ENCODE data around the gene SCN11A.

The SCN11A gene

DNA sequence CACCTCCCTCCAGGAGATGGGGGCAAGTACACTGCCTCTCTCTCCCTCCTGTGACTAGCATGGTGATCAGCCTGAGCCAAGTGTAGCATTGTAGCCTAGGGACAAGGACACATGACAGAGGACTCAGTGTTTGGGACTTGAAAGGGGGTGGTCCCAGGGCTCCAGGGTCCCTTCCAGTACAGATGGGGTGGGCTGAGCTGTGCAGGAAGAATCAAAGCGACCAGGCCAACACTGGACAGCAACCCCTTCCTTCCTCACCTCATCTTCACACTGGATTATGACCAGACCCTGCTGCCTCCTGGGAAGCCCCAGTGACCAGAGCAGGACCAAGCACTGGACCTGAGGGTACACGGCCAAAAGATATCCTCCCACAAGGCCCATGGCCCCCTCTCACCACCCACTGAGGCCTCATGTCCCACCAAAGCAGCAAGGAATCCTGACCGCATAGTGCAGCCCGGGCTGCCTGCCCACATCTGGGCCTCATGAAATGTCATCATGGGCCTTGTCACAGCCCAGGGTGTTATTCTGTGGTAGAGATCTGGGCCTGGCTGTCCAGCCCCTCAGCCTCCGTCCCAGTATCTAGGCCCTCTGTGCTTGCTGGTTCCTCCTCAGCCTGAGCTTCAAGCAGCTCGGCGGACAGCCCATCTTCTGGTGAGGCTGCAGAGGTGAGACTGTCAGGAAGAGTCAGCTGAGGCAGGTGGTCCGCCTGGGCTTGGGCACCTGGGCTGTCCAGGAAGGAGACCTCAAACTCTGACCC lies 46.1 kb upstream of the SCN11A start:
- peaks cover 87% of the 10 kb centered on the region for H3K36me3 ChIP-seq (ENCODE audit: insufficient read depth, insufficient read length, low read length)
- no peaks in the 10 kb centered on the region for H3K27me3 ChIP-seq (ENCODE audit: insufficient read depth, insufficient read length)
- no peak for DNase-seq (ENCODE audit: low read depth, low spot score)
- H3K9me3 ChIP-seq (ENCODE audit: insufficient read depth, low read length) = no peaks in the 10 kb centered on the region
- no peak for TF ChIP-seq ZNF274 (IDR thresholded peaks at IDR 0.05; ENCODE audit: low read depth, low read length)
- no peak for TF ChIP-seq SUZ12 (IDR thresholded peaks at IDR 0.05; ENCODE audit: extremely low read depth, insufficient read depth, insufficient read length)
- H3K4me3 ChIP-seq (ENCODE audit: insufficient read length, low read depth) = no peak overlapping the region
- H3K9ac ChIP-seq (ENCODE audit: insufficient read length, low read depth) = no peak overlapping the region
- H3K4me1 ChIP-seq (ENCODE audit: insufficient read depth, insufficient read length) = peaks cover 15% of the 10 kb centered on the region

- Histone ChIP-seq H3K4me1 (ENCODE audit: insufficient read depth, insufficient read length) (peaks cover 14% of the 10 kb centered on the region), H3K9ac (ENCODE audit: insufficient read length, low read depth) (no peak overlapping the region), H3K4me3 (ENCODE audit: insufficient read length, low read depth) (no peak overlapping the region), H3K36me3 (ENCODE audit: insufficient read depth, insufficient read length, low read length) (peaks cover 90% of the 10 kb centered on the region), H3K27me3 (ENCODE audit: insufficient read depth, insufficient read length) (no peaks in the 10 kb centered on the region), H3K9me3 (ENCODE audit: insufficient read depth, low read length) (no peaks in the 10 kb centered on the region)
- peak; percentile 68 for DNase-seq (ENCODE audit: low read depth, low spot score)
- TF ChIP-seq SUZ12 (IDR thresholded peaks at IDR 0.05; ENCODE audit: extremely low read depth, insufficient read depth, insufficient read length) (no peak), YY1 (IDR thresholded peaks at IDR 0.05; ENCODE audit: insufficient read depth, insufficient read length) (no peak), ZNF274 (IDR thresholded peaks at IDR 0.05; ENCODE audit: low read depth, low read length) (no peak)
Measured at GRCh38 chr3:39096775-39097174, 45.0 kb upstream of the SCN11A start.

DNA sequence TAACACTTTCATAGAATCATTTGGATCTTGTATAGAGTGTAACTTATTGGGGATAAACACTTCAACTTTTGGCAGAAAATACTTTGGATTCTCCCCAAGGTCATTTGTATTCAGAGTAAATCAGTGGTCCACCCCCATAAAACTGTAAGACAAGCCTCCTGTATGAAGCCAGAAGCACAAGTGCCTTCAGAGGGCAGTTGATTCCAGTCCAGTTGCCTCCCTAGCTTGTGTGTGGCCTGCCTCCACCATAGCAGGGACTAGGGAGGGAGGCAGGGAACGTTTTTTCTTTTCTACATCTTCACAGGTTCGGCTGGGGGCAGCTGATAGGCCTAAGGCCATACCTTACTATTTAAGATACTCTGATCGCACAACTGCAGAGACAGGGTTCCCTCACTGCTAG lies 44.0 kb upstream of the SCN11A start:
- TF ChIP-seq SUZ12 (IDR thresholded peaks at IDR 0.05; ENCODE audit: extremely low read depth, insufficient read depth, insufficient read length) = no peak
- TF ChIP-seq YY1 (IDR thresholded peaks at IDR 0.05; ENCODE audit: insufficient read depth, insufficient read length) = no peak
- no peak for TF ChIP-seq ZNF274 (IDR thresholded peaks at IDR 0.05; ENCODE audit: low read depth, low read length)
- Histone ChIP-seq H3K9ac (ENCODE audit: insufficient read length, low read depth) (no peak overlapping the region), H3K9me3 (ENCODE audit: insufficient read depth, low read length) (no peaks in the 10 kb centered on the region), H3K27me3 (ENCODE audit: insufficient read depth, insufficient read length) (no peaks in the 10 kb centered on the region), H3K4me3 (ENCODE audit: insufficient read length, low read depth) (no peak overlapping the region), H3K4me1 (ENCODE audit: insufficient read depth, insufficient read length) (peaks cover 11% of the 10 kb centered on the region), H3K36me3 (ENCODE audit: insufficient read depth, insufficient read length, low read length) (peaks cover 96% of the 10 kb centered on the region)
- DNase-seq (ENCODE audit: low read depth, low spot score) = no peak

GRCh38 chr3:39094851-39095677 lies 43.3 kb upstream of the SCN11A start:
- DNase-seq (ENCODE audit: low read depth, low spot score) = no peak
- no peak for TF ChIP-seq ZNF274 (IDR thresholded peaks at IDR 0.05; ENCODE audit: low read depth, low read length)
- TF ChIP-seq SUZ12 (IDR thresholded peaks at IDR 0.05; ENCODE audit: extremely low read depth, insufficient read depth, insufficient read length) = no peak
- TF ChIP-seq YY1 (IDR thresholded peaks at IDR 0.05; ENCODE audit: insufficient read depth, insufficient read length) = no peak
- no peaks in the 10 kb centered on the region for H3K9me3 ChIP-seq (ENCODE audit: insufficient read depth, low read length)
- H3K27me3 ChIP-seq (ENCODE audit: insufficient read depth, insufficient read length) = no peaks in the 10 kb centered on the region
- H3K4me3 ChIP-seq (ENCODE audit: insufficient read length, low read depth) = no peak overlapping the region
- H3K4me1 ChIP-seq (ENCODE audit: insufficient read depth, insufficient read length) = peaks cover 11% of the 10 kb centered on the region
- no peak overlapping the region for H3K9ac ChIP-seq (ENCODE audit: insufficient read length, low read depth)
- H3K36me3 ChIP-seq (ENCODE audit: insufficient read depth, insufficient read length, low read length) = peaks cover 93% of the 10 kb centered on the region

DNA sequence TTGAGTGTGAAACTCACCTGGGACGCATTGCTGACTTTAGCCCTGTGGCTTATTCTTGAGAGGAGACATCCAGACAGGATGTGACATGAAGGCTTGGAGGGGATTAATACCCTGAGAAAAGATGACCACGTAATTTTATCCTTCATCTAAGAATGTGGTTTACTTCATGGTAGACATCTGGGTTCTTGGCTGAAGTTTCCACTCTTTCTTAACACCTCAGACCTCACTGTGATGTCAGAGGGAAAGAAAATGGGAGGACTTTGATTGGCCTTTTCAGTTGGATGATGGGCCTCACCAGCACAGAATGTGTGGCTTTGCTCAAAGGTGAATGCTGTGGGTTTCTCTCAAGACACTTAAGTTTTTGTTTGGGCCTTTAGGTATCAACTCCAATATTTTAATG lies 39.2 kb upstream of the SCN11A start:
- no peak for TF ChIP-seq ZNF274 (IDR thresholded peaks at IDR 0.05; ENCODE audit: low read depth, low read length)
- TF ChIP-seq SUZ12 (IDR thresholded peaks at IDR 0.05; ENCODE audit: extremely low read depth, insufficient read depth, insufficient read length) = no peak
- no peak for TF ChIP-seq YY1 (IDR thresholded peaks at IDR 0.05; ENCODE audit: insufficient read depth, insufficient read length)
- H3K36me3 ChIP-seq (ENCODE audit: insufficient read depth, insufficient read length, low read length) = peaks cover 92% of the 10 kb centered on the region

GRCh38 chr3:39088889-39089288 lies 37.1 kb upstream of the SCN11A start:
- Histone ChIP-seq H3K27me3 (ENCODE audit: insufficient read depth, insufficient read length) (no peaks in the 10 kb centered on the region), H3K4me3 (ENCODE audit: insufficient read length, low read depth) (no peak overlapping the region), H3K36me3 (ENCODE audit: insufficient read depth, insufficient read length, low read length) (peaks cover 91% of the 10 kb centered on the region), H3K9ac (ENCODE audit: insufficient read length, low read depth) (no peak overlapping the region), H3K9me3 (ENCODE audit: insufficient read depth, low read length) (no peaks in the 10 kb centered on the region), H3K4me1 (ENCODE audit: insufficient read depth, insufficient read length) (no peaks in the 10 kb centered on the region)
- DNase-seq (ENCODE audit: low read depth, low spot score) = no peak
- TF ChIP-seq YY1 (IDR thresholded peaks at IDR 0.05; ENCODE audit: insufficient read depth, insufficient read length) (no peak), ZNF274 (IDR thresholded peaks at IDR 0.05; ENCODE audit: low read depth, low read length) (no peak), SUZ12 (IDR thresholded peaks at IDR 0.05; ENCODE audit: extremely low read depth, insufficient read depth, insufficient read length) (no peak)

More for the DNA sequence above, 39.2 kb upstream of the SCN11A start:
- H3K4me1 ChIP-seq (ENCODE audit: insufficient read depth, insufficient read length) = peaks cover 1% of the 10 kb centered on the region
- H3K9me3 ChIP-seq (ENCODE audit: insufficient read depth, low read length) = no peaks in the 10 kb centered on the region
- DNase-seq (ENCODE audit: low read depth, low spot score) = no peak
- no peaks in the 10 kb centered on the region for H3K27me3 ChIP-seq (ENCODE audit: insufficient read depth, insufficient read length)
- no peak overlapping the region for H3K9ac ChIP-seq (ENCODE audit: insufficient read length, low read depth)
- no peak overlapping the region for H3K4me3 ChIP-seq (ENCODE audit: insufficient read length, low read depth)

DNA sequence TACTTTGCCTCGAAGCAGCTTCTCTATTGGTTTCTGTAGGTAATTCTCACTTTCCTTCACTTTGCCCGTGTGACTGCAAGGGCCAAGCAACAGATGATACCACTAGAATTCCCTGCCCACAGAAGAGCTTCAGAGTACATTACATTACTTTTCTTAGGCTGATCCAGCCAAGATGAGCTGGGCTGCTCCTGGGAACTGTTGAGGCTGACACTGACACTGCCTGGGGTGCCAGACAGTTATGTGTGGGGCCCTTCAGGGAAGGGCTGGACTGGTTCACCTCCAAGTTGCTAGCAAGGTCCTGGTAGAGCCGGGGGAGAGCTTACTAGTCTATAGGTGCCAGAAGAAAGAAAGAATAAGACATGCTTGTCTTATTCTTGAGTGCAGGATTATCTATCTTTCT lies 36.7 kb upstream of the SCN11A start:
- TF ChIP-seq ZNF274 (IDR thresholded peaks at IDR 0.05; ENCODE audit: low read depth, low read length) = no peak
- no peak for TF ChIP-seq YY1 (IDR thresholded peaks at IDR 0.05; ENCODE audit: insufficient read depth, insufficient read length)
- no peak for TF ChIP-seq SUZ12 (IDR thresholded peaks at IDR 0.05; ENCODE audit: extremely low read depth, insufficient read depth, insufficient read length)
- peaks cover 91% of the 10 kb centered on the region for H3K36me3 ChIP-seq (ENCODE audit: insufficient read depth, insufficient read length, low read length)
- H3K9ac ChIP-seq (ENCODE audit: insufficient read length, low read depth) = no peak overlapping the region
- no peaks in the 10 kb centered on the region for H3K4me1 ChIP-seq (ENCODE audit: insufficient read depth, insufficient read length)
- H3K27me3 ChIP-seq (ENCODE audit: insufficient read depth, insufficient read length) = no peaks in the 10 kb centered on the region
- no peak overlapping the region for H3K4me3 ChIP-seq (ENCODE audit: insufficient read length, low read depth)
- DNase-seq (ENCODE audit: low read depth, low spot score) = no peak
- no peaks in the 10 kb centered on the region for H3K9me3 ChIP-seq (ENCODE audit: insufficient read depth, low read length)
